ENCODE measurements around the gene CTNNA3. TPM values are rescaled to one million over a fixed set of nuclear protein-coding genes. Genes with fewer than 3 reads are reported as not detected.

CTNNA3 gene
- total and polyA plus RNA-seq, 4 donors: 0.16 to 2.4 (median 1.4) TPM

DNA sequence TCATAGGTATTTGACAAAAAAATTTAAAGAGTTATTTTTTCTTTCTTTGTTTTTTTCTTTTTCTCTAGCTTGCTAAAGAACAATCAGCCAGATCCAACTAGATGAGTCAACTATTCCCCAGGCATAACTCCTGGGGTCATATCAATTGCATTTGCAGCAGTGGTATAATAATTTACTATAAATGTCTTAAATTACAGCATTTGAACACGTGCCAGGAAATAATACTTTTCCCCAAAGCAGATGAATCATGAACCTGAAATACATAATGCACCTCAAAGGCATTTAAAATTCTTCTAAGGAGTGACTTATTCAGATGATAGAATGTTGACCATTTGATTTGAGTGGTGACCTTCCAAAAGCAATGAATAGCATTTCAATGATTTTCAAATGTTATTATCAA, 580.0 kb downstream of the CTNNA3 start:
- no peak overlapping the region for H3K4me3 ChIP-seq (ENCODE audit: low read depth in 1 of 3, low read length in 3 of 3)
- no peak for DNase-seq (ENCODE audit: low spot score)
- H3K27me3 ChIP-seq (ENCODE audit: control insufficient read depth in 4 of 4, insufficient read depth in 4 of 4, low read length in 3 of 4): no peaks in the 10 kb centered on the region
- H3K9me3 ChIP-seq (ENCODE audit: control insufficient read depth in 4 of 4, low read length in 3 of 4): no peaks in the 10 kb centered on the region
- H3K27ac ChIP-seq (ENCODE audit: low read depth in 1 of 2, low read length in 2 of 2): no peak overlapping the region
- H3K9ac ChIP-seq (ENCODE audit: low read depth in 1 of 2, low read length in 2 of 2): no peak overlapping the region
- H3K36me3 ChIP-seq (ENCODE audit: control insufficient read depth in 4 of 4, insufficient read depth in 3 of 4, low read depth in 1 of 4, low read length in 3 of 4): no peaks in the 10 kb centered on the region
- 72% methylated on average over 1 of the region's 1 CpG for WGBS
- TF ChIP-seq EGR1 (IDR thresholded peaks at IDR 0.05; ENCODE audit: low read depth in 2 of 2) (no peak), ATF3 (IDR thresholded peaks at IDR 0.05) (no peak), NR2F2 (IDR thresholded peaks at IDR 0.05) (no peak), RAD21 (IDR thresholded peaks at IDR 0.05) (no peak), HNF4A (conservative IDR thresholded peaks at IDR 0.05) (no peak), JUND (IDR thresholded peaks at IDR 0.05) (no peak), REST (IDR thresholded peaks at IDR 0.05) (no peak), YY1 (IDR thresholded peaks at IDR 0.05) (no peak), GABPA (IDR thresholded peaks at IDR 0.05 in 1 of 2, conservative IDR thresholded peaks at IDR 0.05 in 1 of 2) (no peak), CTCF (IDR thresholded peaks at IDR 0.05; ENCODE audit: low read depth, low read length, missing input control) (no peak), HNF4G (IDR thresholded peaks at IDR 0.05) (no peak)
- H3K4me1 ChIP-seq (ENCODE audit: control insufficient read depth in 4 of 4, insufficient read depth in 4 of 4, low read length in 3 of 4): peaks cover 0 to 11% (median 4%) of the 10 kb centered on the region in 4 donors

GRCh38 chr10:67114945-67115344, 581.0 kb downstream of the CTNNA3 start:
- no peak overlapping the region for H3K27ac ChIP-seq (ENCODE audit: low read depth in 1 of 2, low read length in 2 of 2)
- H3K27me3 ChIP-seq (ENCODE audit: control insufficient read depth in 4 of 4, insufficient read depth in 4 of 4, low read length in 3 of 4): no peaks in the 10 kb centered on the region
- H3K4me1 ChIP-seq (ENCODE audit: control insufficient read depth in 4 of 4, insufficient read depth in 4 of 4, low read length in 3 of 4): peaks cover 0 to 11% (median 4%) of the 10 kb centered on the region in 4 donors
- no peaks in the 10 kb centered on the region for H3K9me3 ChIP-seq (ENCODE audit: control insufficient read depth in 4 of 4, low read length in 3 of 4)
- no peak overlapping the region for H3K9ac ChIP-seq (ENCODE audit: low read depth in 1 of 2, low read length in 2 of 2)
- WGBS: 35% methylated on average over 2 of the region's 2 CpGs
- no peak overlapping the region for H3K4me3 ChIP-seq (ENCODE audit: low read depth in 1 of 3, low read length in 3 of 3)
- no peaks in the 10 kb centered on the region for H3K36me3 ChIP-seq (ENCODE audit: control insufficient read depth in 4 of 4, insufficient read depth in 3 of 4, low read depth in 1 of 4, low read length in 3 of 4)
- no peak for DNase-seq (ENCODE audit: low spot score)
- TF ChIP-seq GABPA (IDR thresholded peaks at IDR 0.05 in 1 of 2, conservative IDR thresholded peaks at IDR 0.05 in 1 of 2) (no peak), RAD21 (IDR thresholded peaks at IDR 0.05) (peak; percentile 53 to 55), TAF1 (conservative IDR thresholded peaks at IDR 0.05) (no peak), MAX (IDR thresholded peaks at IDR 0.05) (peak; percentile 37), EGR1 (IDR thresholded peaks at IDR 0.05; ENCODE audit: low read depth in 2 of 2) (no peak), RXRA (IDR thresholded peaks at IDR 0.05) (peak in 1 of 2 donors; percentile 30), FOXA1 (IDR thresholded peaks at IDR 0.05) (peak; percentile 57), HNF4A (conservative IDR thresholded peaks at IDR 0.05) (peak; percentile 60 to 63), ATF3 (IDR thresholded peaks at IDR 0.05) (no peak), SP1 (IDR thresholded peaks at IDR 0.05) (peak; percentile 56), JUND (IDR thresholded peaks at IDR 0.05) (peak in 1 of 2 donors; percentile 33), HNF4G (IDR thresholded peaks at IDR 0.05) (no peak), YY1 (IDR thresholded peaks at IDR 0.05) (peak; percentile 55), FOXA2 (IDR thresholded peaks at IDR 0.05) (peak; percentile 84), NR2F2 (IDR thresholded peaks at IDR 0.05) (no peak), CTCF (IDR thresholded peaks at IDR 0.05; ENCODE audit: low read depth, low read length, missing input control) (no peak), REST (IDR thresholded peaks at IDR 0.05) (no peak)
